Fibroblast of lung (primary cell): ENCODE data around the gene MYOM1. TPM values are rescaled to one million over a fixed set of nuclear protein-coding genes. Genes with fewer than 3 reads are reported as not detected.

Experiments
- DNase-seq, 2 donors: peaks; one replicate each; pipeline versions ENCODE4 v3.0.0 to v3.0.0-alpha.2; 2010; ENCODE audit warnings: low read depth in 2 of 2
- H2AFZ ChIP-seq: 2 replicates; pipeline ENCODE4 v1.5.1; 2012; ENCODE audit warnings: low read length, control low read depth, inconsistent platforms
- H3K27ac ChIP-seq: 2 replicates; pipeline ENCODE4 v1.5.1; 2011; ENCODE audit warnings: low read length, control low read depth; ENCODE audit not compliant: insufficient read depth
- H3K27me3 ChIP-seq: 2 replicates; pipeline ENCODE4 v1.5.1; 2011; ENCODE audit warnings: mild to moderate bottlenecking, low read length; ENCODE audit not compliant: control insufficient read depth, insufficient read depth
- H3K36me3 ChIP-seq: 2 replicates; pipeline ENCODE4 v1.5.1; 2011; ENCODE audit warnings: low read length; ENCODE audit not compliant: control insufficient read depth, insufficient read depth
- H3K4me1 ChIP-seq: 2 replicates; pipeline ENCODE4 v1.5.1; 2011; ENCODE audit warnings: low read length; ENCODE audit not compliant: control insufficient read depth, insufficient read depth; ENCODE audit errors: extremely low read depth
- H3K4me2 ChIP-seq: 2 replicates; pipeline ENCODE4 v1.5.1; 2011; ENCODE audit warnings: low read length, control low read depth; ENCODE audit not compliant: insufficient read depth; ENCODE audit errors: extremely low read depth
- H3K4me3 ChIP-seq, 4 experiments: fragments of 200-600 bp in 1 of 4; sonication (generic) in 1 of 4; replicated peaks in 1 of 4; 2 replicates each; pipeline ENCODE4 v1.5.1; 2011 to 2016; ENCODE audit warnings: low read length in 4 of 4, low read depth in 3 of 4, mild to moderate bottlenecking in 3 of 4, control low read depth in 2 of 4, inconsistent platforms in 1 of 4, mixed read lengths in 1 of 4; ENCODE audit not compliant: insufficient read depth in 1 of 4; ENCODE audit errors: control extremely low read depth in 1 of 4
- H3K79me2 ChIP-seq: 2 replicates; pipeline ENCODE4 v1.5.1; 2012; ENCODE audit warnings: mild to moderate bottlenecking, low read length, inconsistent platforms; ENCODE audit not compliant: control insufficient read depth, insufficient read depth
- H3K9ac ChIP-seq: 2 replicates; pipeline ENCODE4 v1.5.1; 2011; ENCODE audit warnings: mild to moderate bottlenecking, low read length, control low read depth; ENCODE audit not compliant: insufficient read depth
- H3K9me3 ChIP-seq: 2 replicates; pipeline ENCODE4 v1.5.1; 2012; ENCODE audit warnings: low read depth, low read length; ENCODE audit not compliant: control insufficient read depth, insufficient read depth
- H4K20me1 ChIP-seq: 2 replicates; pipeline ENCODE4 v1.5.1; 2011; ENCODE audit warnings: low read length; ENCODE audit not compliant: control insufficient read depth, insufficient read depth; ENCODE audit errors: extremely low read depth
- EZH2 ChIP-seq: IDR thresholded peaks from 2 replicates; pipeline ENCODE4 v1.5.1; 2012; ENCODE audit warnings: low read length, control low read depth, mild to moderate bottlenecking; ENCODE audit errors: missing control alignments
- polyA plus RNA-seq, 2 donors: library from polyadenylated mRNA; depleted of rRNA in 1 of 2; stranded (reverse) in 1 of 2; unstranded in 1 of 2; fragments of >200 nt; gene quantifications; 2 replicates each; pipeline ENCODE4 v1.2.1, GENCODE V29; 2011 to 2012; ENCODE audit warnings: missing spikeins in 1 of 2
- total RNA-seq: library from RNA; depleted of rRNA; stranded (reverse); fragments of >200 nt; gene quantifications from 2 replicates; pipeline ENCODE4 v1.2.1, GENCODE V29; 2014
- TF ChIP-seq, protein P1 (sequence below), 2 donors: IDR thresholded peaks in 1 of 2; conservative IDR thresholded peaks in 1 of 2; 1 replicate in 1 of 2; 2 replicates in 1 of 2; pipeline ENCODE4 v1.5.1; 2011 to 2012; ENCODE audit warnings: low read length in 2 of 2, control low read depth in 1 of 2, inconsistent platforms in 1 of 2, low read depth in 1 of 2, mild to moderate bottlenecking in 1 of 2

MYOM1 gene
- total and polyA plus RNA-seq, 2 donors (not counting 1 experiment from before 2014, with no cell fraction given): 0.07 to 0.83 TPM

DNA sequence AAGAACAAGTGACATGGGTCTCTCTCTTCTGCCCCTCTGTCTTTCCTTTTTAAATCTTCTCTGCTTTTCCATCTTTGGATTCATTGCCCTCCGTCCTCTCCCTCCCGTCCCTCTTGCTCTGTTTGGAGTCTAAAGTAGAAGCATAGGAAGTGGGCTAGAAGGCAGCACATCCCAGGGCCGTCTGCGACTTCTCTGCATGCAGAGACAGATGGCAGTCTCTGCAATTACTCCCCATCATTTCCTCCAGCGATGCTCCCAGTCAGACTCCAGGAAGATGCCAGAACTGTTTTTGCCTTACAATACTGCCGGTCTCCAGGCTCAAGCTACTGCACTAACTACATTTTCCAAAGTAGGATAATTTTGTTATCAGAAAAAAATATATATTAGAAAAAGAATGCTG, 171.6 kb downstream of the MYOM1 start:
- H3K9ac ChIP-seq: no peak overlapping the region
- H3K79me2 ChIP-seq: no peaks in the 10 kb centered on the region
- H3K4me3 ChIP-seq: no peak overlapping the region
- no peak for TF ChIP-seq EZH2
- TF ChIP-seq, protein P1, sequence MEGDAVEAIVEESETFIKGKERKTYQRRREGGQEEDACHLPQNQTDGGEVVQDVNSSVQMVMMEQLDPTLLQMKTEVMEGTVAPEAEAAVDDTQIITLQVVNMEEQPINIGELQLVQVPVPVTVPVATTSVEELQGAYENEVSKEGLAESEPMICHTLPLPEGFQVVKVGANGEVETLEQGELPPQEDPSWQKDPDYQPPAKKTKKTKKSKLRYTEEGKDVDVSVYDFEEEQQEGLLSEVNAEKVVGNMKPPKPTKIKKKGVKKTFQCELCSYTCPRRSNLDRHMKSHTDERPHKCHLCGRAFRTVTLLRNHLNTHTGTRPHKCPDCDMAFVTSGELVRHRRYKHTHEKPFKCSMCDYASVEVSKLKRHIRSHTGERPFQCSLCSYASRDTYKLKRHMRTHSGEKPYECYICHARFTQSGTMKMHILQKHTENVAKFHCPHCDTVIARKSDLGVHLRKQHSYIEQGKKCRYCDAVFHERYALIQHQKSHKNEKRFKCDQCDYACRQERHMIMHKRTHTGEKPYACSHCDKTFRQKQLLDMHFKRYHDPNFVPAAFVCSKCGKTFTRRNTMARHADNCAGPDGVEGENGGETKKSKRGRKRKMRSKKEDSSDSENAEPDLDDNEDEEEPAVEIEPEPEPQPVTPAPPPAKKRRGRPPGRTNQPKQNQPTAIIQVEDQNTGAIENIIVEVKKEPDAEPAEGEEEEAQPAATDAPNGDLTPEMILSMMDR (conservative IDR thresholded peaks at IDR 0.05 in 1 of 2, IDR thresholded peaks at IDR 0.05 in 1 of 2; ENCODE audit: low read depth in 1 of 2, low read length in 2 of 2): no peak
- H3K9me3 ChIP-seq: no peaks in the 10 kb centered on the region
- no peaks in the 10 kb centered on the region for H4K20me1 ChIP-seq
- H3K4me2 ChIP-seq: no peak overlapping the region
- H2AFZ ChIP-seq: peak overlapping the region; percentile 9
- H3K36me3 ChIP-seq: no peaks in the 10 kb centered on the region
- no peaks in the 10 kb centered on the region for H3K27me3 ChIP-seq
- no peak overlapping the region for H3K27ac ChIP-seq
- DNase-seq: no peak
- H3K4me1 ChIP-seq: no peaks in the 10 kb centered on the region

DNA sequence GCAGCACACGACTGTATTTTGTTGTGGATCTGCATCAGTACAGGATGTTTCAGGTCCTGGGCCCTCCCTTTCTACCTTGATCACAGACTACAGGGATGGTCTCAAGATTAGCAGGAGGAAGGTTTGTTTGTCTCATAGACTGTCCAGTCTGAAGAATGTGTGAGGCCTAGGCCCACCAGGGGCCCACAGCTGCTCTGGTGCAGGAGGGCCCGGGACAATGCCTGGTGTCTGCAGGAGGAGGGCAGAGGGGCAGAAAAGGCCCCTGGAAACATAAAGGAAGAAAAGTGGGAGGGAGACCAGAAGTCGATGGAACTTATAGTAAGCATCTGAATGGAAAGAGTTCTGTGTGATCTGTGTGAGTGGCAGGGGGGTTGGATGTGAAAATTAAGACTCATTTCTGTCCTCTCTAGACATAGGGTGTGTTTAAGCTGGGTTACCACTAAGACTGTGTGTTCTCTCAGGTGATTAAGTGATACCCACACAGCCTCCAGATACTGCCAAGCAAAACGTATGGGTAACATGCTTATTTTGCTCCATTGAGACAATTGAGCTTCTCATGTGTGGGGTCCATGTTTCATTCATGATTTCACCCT, 173.5 kb downstream of the MYOM1 start:
- no peak for DNase-seq
- H2AFZ ChIP-seq: no peak overlapping the region
- H3K79me2 ChIP-seq: no peaks in the 10 kb centered on the region
- no peaks in the 10 kb centered on the region for H3K9me3 ChIP-seq
- H4K20me1 ChIP-seq: no peaks in the 10 kb centered on the region
- H3K4me3 ChIP-seq: no peak overlapping the region
- no peaks in the 10 kb centered on the region for H3K27me3 ChIP-seq
- no peak overlapping the region for H3K9ac ChIP-seq
- no peak overlapping the region for H3K27ac ChIP-seq
- no peaks in the 10 kb centered on the region for H3K36me3 ChIP-seq
- no peak overlapping the region for H3K4me2 ChIP-seq
- no peaks in the 10 kb centered on the region for H3K4me1 ChIP-seq
- TF ChIP-seq EZH2: no peak
- TF ChIP-seq, protein P1 (conservative IDR thresholded peaks at IDR 0.05 in 1 of 2, IDR thresholded peaks at IDR 0.05 in 1 of 2; ENCODE audit: low read depth in 1 of 2, low read length in 2 of 2): no peak

- no peak overlapping the region for H3K4me3 ChIP-seq
- H2AFZ ChIP-seq: no peak overlapping the region
- H3K36me3 ChIP-seq: no peaks in the 10 kb centered on the region
- no peaks in the 10 kb centered on the region for H3K79me2 ChIP-seq
- no peaks in the 10 kb centered on the region for H3K27me3 ChIP-seq
- peak in 1 of 2 donors; percentile 3 for DNase-seq
- no peaks in the 10 kb centered on the region for H3K4me1 ChIP-seq
- TF ChIP-seq, protein P1 (conservative IDR thresholded peaks at IDR 0.05 in 1 of 2, IDR thresholded peaks at IDR 0.05 in 1 of 2; ENCODE audit: low read depth in 1 of 2, low read length in 2 of 2): no peak
- no peak for TF ChIP-seq EZH2
- no peaks in the 10 kb centered on the region for H4K20me1 ChIP-seq
- H3K4me2 ChIP-seq: no peak overlapping the region
- H3K9ac ChIP-seq: no peak overlapping the region
- no peaks in the 10 kb centered on the region for H3K9me3 ChIP-seq
- no peak overlapping the region for H3K27ac ChIP-seq
Observed at GRCh38 chr18:3044931-3045698, 174.7 kb downstream of the MYOM1 start.
